Activated CD4-positive, alpha-beta T cell treated with anti-CD3 and anti-CD28 coated beads, Interleukin-2, Interleukin-6, amounts not matched to agents 100 ng/mL and 50 ng/mL, durations not matched to agents 16 hours and 8 hours (primary cell): ENCODE results near the gene CTDSPL.

Experiments
- DNase-seq: peaks from one replicate; pipeline ENCODE4 v3.0.0-alpha.2; 2020

Gene CTDSPL

GRCh38 chr3:37892927-37893600 is 31.4 kb downstream of the CTDSPL start:
- no peak for DNase-seq

- no peak for DNase-seq
Observed at GRCh38 chr3:37896827-37897226, 35.1 kb downstream of the CTDSPL start.

GRCh38 chr3:37897763-37898162 is 36.1 kb downstream of the CTDSPL start:
- DNase-seq, result no peak

- no peak for DNase-seq
Observed at GRCh38 chr3:37898424-37898823, 36.7 kb downstream of the CTDSPL start.

- DNase-seq, result peak; percentile 61
Observed at GRCh38 chr3:37899101-37899707, 37.5 kb downstream of the CTDSPL start.

GRCh38 chr3:37899711-37900306 is 38.1 kb downstream of the CTDSPL start:
- no peak for DNase-seq

GRCh38 chr3:37901721-37902120 is 40.0 kb downstream of the CTDSPL start:
- no peak for DNase-seq

GRCh38 chr3:37902674-37903073 is 41.0 kb downstream of the CTDSPL start:
- peak; percentile 55 for DNase-seq

- peak; percentile 11 for DNase-seq
Observed at GRCh38 chr3:37903320-37903719, 41.6 kb downstream of the CTDSPL start.

- DNase-seq, result no peak
Observed at GRCh38 chr3:37903734-37904133, 42.1 kb downstream of the CTDSPL start.

GRCh38 chr3:37904601-37905000 is 42.9 kb downstream of the CTDSPL start:
- no peak for DNase-seq

- DNase-seq, result no peak
Observed at GRCh38 chr3:37905346-37905745, 43.7 kb downstream of the CTDSPL start.

GRCh38 chr3:37905987-37906674 is 44.5 kb downstream of the CTDSPL start:
- DNase-seq, result no peak

GRCh38 chr3:37906734-37907282 is 45.1 kb downstream of the CTDSPL start:
- peak; percentile 23 for DNase-seq

GRCh38 chr3:37907371-37907770 is 45.7 kb downstream of the CTDSPL start:
- no peak for DNase-seq

- DNase-seq, result peak; percentile 69
Observed at GRCh38 chr3:37907906-37908305, 46.2 kb downstream of the CTDSPL start.

GRCh38 chr3:37909067-37909911 is 47.6 kb downstream of the CTDSPL start:
- DNase-seq, result no peak

- no peak for DNase-seq
Observed at GRCh38 chr3:37910671-37911400, 49.2 kb downstream of the CTDSPL start.

GRCh38 chr3:37912052-37912733 is 50.5 kb downstream of the CTDSPL start:
- no peak for DNase-seq

- DNase-seq, result no peak
Observed at GRCh38 chr3:37913522-37913921, 51.8 kb downstream of the CTDSPL start.

- no peak for DNase-seq
Observed at GRCh38 chr3:37916685-37917084, 55.0 kb downstream of the CTDSPL start.
